Vagina (tissue), 2 donors: ENCODE data around the gene NELL1.

Experiments
- POLR2AphosphoS5 ChIP-seq, 2 donors: sonication (generic); formaldehyde crosslinking; IDR thresholded peaks; one replicate each; pipeline ENCODE4 v1.9.0; 2017; ENCODE audit warnings: antibody characterized with exemption in 2 of 2, mild to moderate bottlenecking in 2 of 2, low read depth in 1 of 2; ENCODE audit not compliant: insufficient read depth in 1 of 2
- TF ChIP-seq, protein P1 (sequence below), 3 experiments: fragments of 450-650 bp in 2 of 3; fragments of 200-600 bp in 1 of 3; sonication (generic) in 1 of 3; IDR thresholded peaks; one replicate each; pipeline ENCODE4 v1.5.1; 2017 to 2019; ENCODE audit warnings: antibody characterized with exemption in 3 of 3, mild to moderate bottlenecking in 2 of 3, moderate library complexity in 2 of 3

DNA sequence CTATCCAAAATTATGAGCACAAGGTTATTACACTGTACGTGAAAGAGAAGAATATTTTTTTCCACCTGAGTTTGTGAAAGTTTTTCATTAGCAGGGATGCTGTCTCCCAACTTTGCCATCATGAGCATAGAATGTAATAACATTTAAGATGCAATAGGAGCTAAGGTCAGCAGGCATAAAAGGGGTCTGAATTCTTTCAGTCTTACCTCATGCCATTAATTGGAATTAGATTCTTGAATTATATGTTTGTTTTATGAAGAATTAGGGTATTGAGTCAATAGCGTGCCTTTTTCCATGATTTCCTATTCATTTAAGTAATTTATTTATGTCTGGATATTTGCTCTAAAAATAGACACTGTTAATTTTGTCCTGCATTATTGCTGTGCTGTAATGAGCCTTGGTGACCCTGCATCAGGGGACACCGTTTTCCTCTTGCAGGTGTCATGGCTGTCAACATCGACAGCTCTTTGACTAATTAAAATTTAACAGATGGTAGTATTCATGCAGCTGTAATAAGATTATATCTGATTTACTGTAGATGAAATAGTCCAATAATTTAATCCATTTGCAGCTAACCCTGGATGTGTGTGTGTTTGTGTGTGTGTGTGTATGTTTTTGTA lies 637.5 kb downstream of the NELL1 start:
- TF ChIP-seq, protein P1, sequence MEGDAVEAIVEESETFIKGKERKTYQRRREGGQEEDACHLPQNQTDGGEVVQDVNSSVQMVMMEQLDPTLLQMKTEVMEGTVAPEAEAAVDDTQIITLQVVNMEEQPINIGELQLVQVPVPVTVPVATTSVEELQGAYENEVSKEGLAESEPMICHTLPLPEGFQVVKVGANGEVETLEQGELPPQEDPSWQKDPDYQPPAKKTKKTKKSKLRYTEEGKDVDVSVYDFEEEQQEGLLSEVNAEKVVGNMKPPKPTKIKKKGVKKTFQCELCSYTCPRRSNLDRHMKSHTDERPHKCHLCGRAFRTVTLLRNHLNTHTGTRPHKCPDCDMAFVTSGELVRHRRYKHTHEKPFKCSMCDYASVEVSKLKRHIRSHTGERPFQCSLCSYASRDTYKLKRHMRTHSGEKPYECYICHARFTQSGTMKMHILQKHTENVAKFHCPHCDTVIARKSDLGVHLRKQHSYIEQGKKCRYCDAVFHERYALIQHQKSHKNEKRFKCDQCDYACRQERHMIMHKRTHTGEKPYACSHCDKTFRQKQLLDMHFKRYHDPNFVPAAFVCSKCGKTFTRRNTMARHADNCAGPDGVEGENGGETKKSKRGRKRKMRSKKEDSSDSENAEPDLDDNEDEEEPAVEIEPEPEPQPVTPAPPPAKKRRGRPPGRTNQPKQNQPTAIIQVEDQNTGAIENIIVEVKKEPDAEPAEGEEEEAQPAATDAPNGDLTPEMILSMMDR (IDR thresholded peaks at IDR 0.05), result no peak
- no peak for TF ChIP-seq POLR2AphosphoS5 (IDR thresholded peaks at IDR 0.05; ENCODE audit: insufficient read depth in 1 of 2, low read depth in 1 of 2)
